HTERT RPE-1 (cell line): Measurements from ENCODE around the gene ERBB4.
"Not testable (repeated sequence)": the region's sequence is repeated elsewhere in the genome, so short reads cannot be mapped to it uniquely, and the experiment has no call there.

ENCODE experiments used
- in situ Hi-C: fragments of 300-500 bp; cut with MboI; formaldehyde crosslinking; loops from 4 replicates; pipeline ENCODE4 v1.14.3; 2020; ENCODE audit warnings: low sequenced_read_pairs

ERBB4 gene

GRCh38 chr2:212311807-212312404 is 226.7 kb downstream of the ERBB4 start:
- in situ Hi-C loops = no loop called here

GRCh38 chr2:212299943-212300342 is 238.7 kb downstream of the ERBB4 start:
- in situ Hi-C loops = no loop called here

- in situ Hi-C loops = no loop called here
Measured at GRCh38 chr2:212299333-212299732, 239.3 kb downstream of the ERBB4 start.

- in situ Hi-C loops = no loop called here
Measured at GRCh38 chr2:212295571-212295970, 243.0 kb downstream of the ERBB4 start.

- in situ Hi-C loops = no loop called here
Measured at GRCh38 chr2:212294816-212295215, 243.8 kb downstream of the ERBB4 start.

- in situ Hi-C loops = no loop called here
Measured at GRCh38 chr2:212289301-212289700, 249.3 kb downstream of the ERBB4 start.

GRCh38 chr2:212288308-212288707 is 250.3 kb downstream of the ERBB4 start:
- in situ Hi-C loops = no loop called here

GRCh38 chr2:212284166-212284565 is 254.4 kb downstream of the ERBB4 start:
- in situ Hi-C loops = no loop called here

GRCh38 chr2:212282671-212283261 is 255.8 kb downstream of the ERBB4 start:
- in situ Hi-C loops = no loop called here

- in situ Hi-C loops = no loop called here
Measured at GRCh38 chr2:212276813-212277212, 261.8 kb downstream of the ERBB4 start.

GRCh38 chr2:212274215-212274614 is 264.4 kb downstream of the ERBB4 start:
- in situ Hi-C loops = no loop called here

- in situ Hi-C loops = no loop called here
Measured at GRCh38 chr2:212271583-212271982, 267.0 kb downstream of the ERBB4 start.

- in situ Hi-C loops = no loop called here
Measured at GRCh38 chr2:212269005-212269404, 269.6 kb downstream of the ERBB4 start.

GRCh38 chr2:212266297-212266696 is 272.3 kb downstream of the ERBB4 start:
- in situ Hi-C loops = no loop called here

- in situ Hi-C loops = no loop called here
Measured at GRCh38 chr2:212265777-212266176, 272.8 kb downstream of the ERBB4 start.

GRCh38 chr2:212264187-212264586 is 274.4 kb downstream of the ERBB4 start:
- in situ Hi-C loops = no loop called here

- in situ Hi-C loops = no loop called here
Measured at GRCh38 chr2:212259226-212259625, 279.4 kb downstream of the ERBB4 start.

- in situ Hi-C loops = no loop called here
Measured at GRCh38 chr2:212254339-212254738, 284.3 kb downstream of the ERBB4 start.

GRCh38 chr2:212249451-212249850 is 289.2 kb downstream of the ERBB4 start:
- in situ Hi-C loops = no loop called here

GRCh38 chr2:212245880-212246279 is 292.7 kb downstream of the ERBB4 start:
- in situ Hi-C loops = no loop called here

GRCh38 chr2:212242724-212243123 is 295.9 kb downstream of the ERBB4 start:
- in situ Hi-C loops = no loop called here

GRCh38 chr2:212238152-212238551 is 300.4 kb downstream of the ERBB4 start:
- in situ Hi-C loops = not testable (repeated sequence)
